Lung (tissue), 12 donors: ENCODE measurements around the gene TENM3. TPM values are rescaled to one million over a fixed set of nuclear protein-coding genes. Genes with fewer than 3 reads are reported as not detected.

ENCODE experiments used
- ATAC-seq: fragments of 200-7000 bp; cut with Tn5 transposase; one replicate; pipeline ENCODE4 v1.9.1; 2020; ENCODE audit warnings: moderate number of reproducible peaks; ENCODE audit not compliant: insufficient read depth, low FRiP score
- DNase-seq, 3 donors: peaks; one replicate each; pipeline ENCODE4 v3.0.0-alpha.2; 2013 to 2017
- H3K27ac ChIP-seq, 2 donors: one replicate each; pipeline ENCODE4 v1.5.1; 2013; ENCODE audit warnings: mild to moderate bottlenecking in 2 of 2, moderate library complexity in 2 of 2, control low read depth in 1 of 2, inconsistent platforms in 1 of 2, low read depth in 1 of 2, low read length in 1 of 2
- H3K27me3 ChIP-seq, 3 donors: one replicate each; pipeline ENCODE4 v1.5.1; 2013; ENCODE audit warnings: low read length in 2 of 3; ENCODE audit not compliant: control insufficient read depth in 3 of 3, insufficient read depth in 3 of 3
- H3K36me3 ChIP-seq, 4 donors: one replicate each; pipeline ENCODE4 v1.5.1; 2013; ENCODE audit warnings: low read length in 4 of 4, mild to moderate bottlenecking in 1 of 4, moderate library complexity in 1 of 4; ENCODE audit not compliant: control insufficient read depth in 4 of 4, insufficient read depth in 4 of 4
- H3K4me1 ChIP-seq, 5 donors: one replicate each; pipeline ENCODE4 v1.5.1; 2013; ENCODE audit warnings: low read length in 5 of 5, mild to moderate bottlenecking in 2 of 5, moderate library complexity in 1 of 5; ENCODE audit not compliant: control insufficient read depth in 5 of 5, insufficient read depth in 5 of 5
- H3K4me3 ChIP-seq: one replicate; pipeline ENCODE4 v1.5.1; 2013; ENCODE audit warnings: mild to moderate bottlenecking, control low read depth, moderate library complexity
- H3K9ac ChIP-seq, 2 donors: one replicate each; pipeline ENCODE4 v1.5.1; 2013; ENCODE audit warnings: low read length in 2 of 2, control low read depth in 1 of 2; ENCODE audit not compliant: insufficient read depth in 1 of 2
- H3K9me3 ChIP-seq, 4 donors: one replicate each; pipeline ENCODE4 v1.5.1; 2013; ENCODE audit warnings: low read length in 3 of 4, mild to moderate bottlenecking in 1 of 4, moderate library complexity in 1 of 4; ENCODE audit not compliant: control insufficient read depth in 4 of 4, insufficient read depth in 3 of 4
- WGBS, 2 donors: extraction: QIAGEN DNeasy Blood & Tissue Kit; methylation state at CpG; one replicate each; pipeline ENCODE4 v1.1.7; 2013; 5-methylcytosine and 5-hydroxymethylcytosine counted together
- polyA plus RNA-seq, 2 donors: library from polyadenylated mRNA; stranded (reverse); fragments of 200-250 nt; gene quantifications; one replicate each; pipeline ENCODE4 v1.2.1, GENCODE V29; 2013
- total RNA-seq, 2 donors: library from RNA; depleted of rRNA in 1 of 2; stranded (reverse); fragments of >200 nt in 1 of 2; gene quantifications; one replicate each; pipeline ENCODE4 v1.2.1, GENCODE V29; 2014 to 2021
- TF ChIP-seq, protein P1 (sequence below): IDR thresholded peaks from 2 replicates; pipeline ENCODE4 v1.5.1; 2012; ENCODE audit warnings: mild to moderate bottlenecking; ENCODE audit errors: control extremely low read depth, extremely low read depth
- donor health status: control.
- donor health status: control.
- donor health status: Bipolar disorder and iron deficiency.
- donor health status: healthy.
- donor health status: DM: yes; HTN: yes; CAD: no.

TENM3 gene
- total and polyA plus RNA-seq, 4 donors = 0.14 to 5.3 (median 2.2) TPM

DNA sequence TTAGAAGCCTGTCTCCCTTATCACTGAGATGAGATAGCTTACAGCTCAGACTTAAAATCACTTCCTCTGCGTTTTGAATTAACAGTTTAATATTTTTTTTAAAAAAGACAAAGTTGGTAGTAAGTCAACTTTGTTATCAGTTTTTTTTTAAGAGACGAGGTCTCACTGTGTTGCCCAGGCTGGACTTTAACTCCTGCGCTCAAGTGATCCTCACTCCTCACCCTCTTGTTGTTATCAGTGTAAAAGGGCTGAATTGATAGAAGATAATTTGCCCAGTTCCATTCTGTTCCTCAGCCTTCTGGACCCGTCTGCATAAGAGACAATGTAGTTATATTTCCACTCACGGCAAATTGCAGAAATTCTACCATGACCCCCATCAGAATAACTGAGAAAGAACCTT, 428.5 kb downstream of the TENM3 start:
- WGBS, 2 donors = 69 to 77% methylated on average over 5 of the region's 5 CpGs
- no peak overlapping the region for H3K4me3 ChIP-seq
- no peaks in the 10 kb centered on the region for H3K9me3 ChIP-seq
- DNase-seq (no peak), ATAC-seq (no peak)
- TF ChIP-seq, protein P1, sequence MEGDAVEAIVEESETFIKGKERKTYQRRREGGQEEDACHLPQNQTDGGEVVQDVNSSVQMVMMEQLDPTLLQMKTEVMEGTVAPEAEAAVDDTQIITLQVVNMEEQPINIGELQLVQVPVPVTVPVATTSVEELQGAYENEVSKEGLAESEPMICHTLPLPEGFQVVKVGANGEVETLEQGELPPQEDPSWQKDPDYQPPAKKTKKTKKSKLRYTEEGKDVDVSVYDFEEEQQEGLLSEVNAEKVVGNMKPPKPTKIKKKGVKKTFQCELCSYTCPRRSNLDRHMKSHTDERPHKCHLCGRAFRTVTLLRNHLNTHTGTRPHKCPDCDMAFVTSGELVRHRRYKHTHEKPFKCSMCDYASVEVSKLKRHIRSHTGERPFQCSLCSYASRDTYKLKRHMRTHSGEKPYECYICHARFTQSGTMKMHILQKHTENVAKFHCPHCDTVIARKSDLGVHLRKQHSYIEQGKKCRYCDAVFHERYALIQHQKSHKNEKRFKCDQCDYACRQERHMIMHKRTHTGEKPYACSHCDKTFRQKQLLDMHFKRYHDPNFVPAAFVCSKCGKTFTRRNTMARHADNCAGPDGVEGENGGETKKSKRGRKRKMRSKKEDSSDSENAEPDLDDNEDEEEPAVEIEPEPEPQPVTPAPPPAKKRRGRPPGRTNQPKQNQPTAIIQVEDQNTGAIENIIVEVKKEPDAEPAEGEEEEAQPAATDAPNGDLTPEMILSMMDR = no peak
- H3K27me3 ChIP-seq = no peaks in the 10 kb centered on the region
- no peak overlapping the region for H3K27ac ChIP-seq
- no peak overlapping the region for H3K9ac ChIP-seq
- peaks cover 0 to 2% (median 0%) of the 10 kb centered on the region in 5 donors for H3K4me1 ChIP-seq
- H3K36me3 ChIP-seq = no peaks in the 10 kb centered on the region

DNA sequence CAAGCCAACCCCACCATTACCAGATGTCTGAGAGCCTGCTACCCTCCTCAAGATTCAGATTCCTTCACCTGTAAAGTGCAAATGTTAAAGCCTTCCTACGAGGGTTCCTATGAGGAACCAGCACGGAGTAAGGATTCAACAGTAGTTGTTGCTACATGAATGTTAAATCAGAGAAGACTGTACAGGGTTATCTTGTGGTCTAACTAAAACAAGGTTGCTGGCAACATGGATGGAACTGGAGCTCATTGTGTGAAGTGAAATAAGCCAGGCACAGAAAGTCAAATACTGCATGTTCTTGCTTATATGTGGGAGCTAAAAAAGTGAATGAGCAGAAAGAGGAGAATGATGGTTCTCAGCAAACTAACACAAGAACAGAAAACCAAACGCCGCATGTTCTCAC, 435.4 kb downstream of the TENM3 start:
- Histone ChIP-seq H3K27ac (no peak overlapping the region), H3K9me3 (no peaks in the 10 kb centered on the region), H3K27me3 (peaks cover 0 to 4% (median 0%) of the 10 kb centered on the region in 3 donors), H3K9ac (no peak overlapping the region), H3K36me3 (no peaks in the 10 kb centered on the region), H3K4me3 (no peak overlapping the region), H3K4me1 (peaks cover 0 to 6% (median 0%) of the 10 kb centered on the region in 5 donors)
- no peak for DNase-seq
- WGBS, 2 donors = 87 to 99% methylated on average over 4 of the region's 4 CpGs
- TF ChIP-seq, protein P1 = no peak
- no peak for ATAC-seq

DNA sequence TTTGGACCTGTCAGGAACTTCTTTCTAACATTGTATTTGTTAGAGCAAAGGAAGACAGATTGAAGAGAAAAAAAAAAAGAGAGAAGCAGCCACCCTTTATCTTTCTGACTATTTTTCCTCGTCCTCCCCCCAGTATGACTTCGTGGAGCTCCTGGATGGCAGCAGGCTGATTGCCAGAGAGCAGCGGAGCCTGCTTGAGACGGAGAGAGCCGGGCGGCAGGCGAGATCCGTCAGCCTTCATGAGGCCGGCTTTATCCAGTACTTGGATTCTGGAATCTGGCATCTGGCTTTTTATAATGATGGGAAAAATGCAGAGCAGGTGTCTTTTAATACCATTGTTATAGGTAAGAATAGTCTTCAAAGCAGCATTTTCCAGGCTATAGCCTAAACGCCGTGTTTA, 436.3 kb downstream of the TENM3 start:
- H3K27ac ChIP-seq = no peak overlapping the region
- no peak overlapping the region for H3K9ac ChIP-seq
- H3K27me3 ChIP-seq = peaks cover 0 to 4% (median 0%) of the 10 kb centered on the region in 3 donors
- no peaks in the 10 kb centered on the region for H3K9me3 ChIP-seq
- peaks cover 0 to 6% (median 0%) of the 10 kb centered on the region in 5 donors for H3K4me1 ChIP-seq
- H3K4me3 ChIP-seq = no peak overlapping the region
- 86 to 90% methylated on average over 11 of the region's 11 CpGs for WGBS, 2 donors
- H3K36me3 ChIP-seq = no peaks in the 10 kb centered on the region
- DNase-seq = no peak
- TF ChIP-seq, protein P1 = no peak
- no peak for ATAC-seq

DNA sequence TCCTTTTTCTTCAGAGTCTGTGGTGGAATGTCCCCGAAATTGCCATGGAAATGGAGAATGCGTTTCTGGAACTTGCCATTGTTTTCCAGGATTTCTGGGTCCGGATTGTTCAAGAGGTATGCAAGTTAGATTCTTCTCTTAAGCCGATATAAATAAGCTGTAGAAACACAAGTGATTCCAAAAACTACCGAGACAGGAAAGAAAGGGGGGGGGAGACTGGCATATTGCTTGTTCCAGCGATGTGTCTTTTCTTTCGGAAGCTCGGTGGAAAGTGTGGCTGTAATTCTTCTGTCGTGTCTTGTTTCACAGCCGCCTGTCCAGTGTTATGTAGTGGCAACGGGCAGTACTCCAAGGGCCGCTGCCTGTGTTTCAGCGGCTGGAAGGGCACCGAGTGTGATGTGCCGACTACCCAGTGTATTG, 437.0 kb downstream of the TENM3 start:
- peaks cover 0 to 6% (median 0%) of the 10 kb centered on the region in 5 donors for H3K4me1 ChIP-seq
- peak in 1 of 3 donors; percentile 22 for DNase-seq
- ATAC-seq = no peak
- H3K9me3 ChIP-seq = no peaks in the 10 kb centered on the region
- no peak overlapping the region for H3K4me3 ChIP-seq
- H3K27ac ChIP-seq = no peak overlapping the region
- 71 to 78% methylated on average over 15 of the region's 15 CpGs for WGBS, 2 donors
- peaks cover 0 to 4% (median 0%) of the 10 kb centered on the region in 3 donors for H3K27me3 ChIP-seq
- no peak overlapping the region for H3K9ac ChIP-seq
- TF ChIP-seq, protein P1 = no peak
- no peaks in the 10 kb centered on the region for H3K36me3 ChIP-seq
